NOMO-1 treated with dmso at 0.1 percent for 144 hours (cell line): ENCODE results near the gene KLC3.
"Not testable (repeated sequence)": the region's sequence is repeated elsewhere in the genome, so short reads cannot be mapped to it uniquely, and the experiment has no call there.

ENCODE experiments used
- DNase-seq: peaks from one replicate; lab custom pipeline; 2025; ENCODE audit not compliant: unreplicated experiment; lab: John Stamatoyannopoulos, UW

The KLC3 gene

DNA sequence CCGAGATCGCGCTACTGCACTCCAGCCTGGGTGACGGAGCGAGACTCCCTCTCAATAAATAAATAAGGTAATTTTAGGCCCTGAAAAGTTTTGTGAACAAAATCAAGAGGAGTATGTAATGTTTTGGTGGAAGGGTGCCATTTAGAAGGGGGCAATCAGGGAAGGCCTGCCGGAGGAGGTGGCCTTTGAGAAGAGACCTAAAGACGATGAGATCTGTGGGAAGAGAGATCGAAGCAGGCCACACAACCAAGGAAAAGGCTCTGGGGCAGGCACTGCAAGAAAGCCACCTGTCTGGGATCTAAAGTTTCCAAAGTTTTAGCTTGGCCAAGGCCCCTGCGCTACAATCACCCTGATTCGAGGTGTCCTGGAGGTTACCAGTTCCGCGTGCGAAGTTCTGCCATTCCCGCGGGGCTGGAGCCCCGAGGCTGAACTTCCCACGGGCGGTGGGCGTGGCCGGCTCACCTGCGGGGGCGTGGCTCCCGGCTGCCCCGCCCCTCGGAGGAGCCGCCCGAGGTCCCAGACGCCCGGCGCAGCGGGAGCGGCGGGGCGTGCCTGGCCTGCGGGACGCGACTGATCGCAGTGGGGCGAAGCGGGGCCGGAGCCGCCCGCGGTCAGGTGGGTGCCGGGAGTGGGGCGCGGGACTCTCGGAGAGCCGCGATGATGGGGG lies at the start of gene KLC3:
KLC3 (plus strand) TSS at position 519 of the 667 bp plus-strand sequence. CDS start 4,792 bp downstream, outside the sequence.
- DNase-seq: no peak

DNA sequence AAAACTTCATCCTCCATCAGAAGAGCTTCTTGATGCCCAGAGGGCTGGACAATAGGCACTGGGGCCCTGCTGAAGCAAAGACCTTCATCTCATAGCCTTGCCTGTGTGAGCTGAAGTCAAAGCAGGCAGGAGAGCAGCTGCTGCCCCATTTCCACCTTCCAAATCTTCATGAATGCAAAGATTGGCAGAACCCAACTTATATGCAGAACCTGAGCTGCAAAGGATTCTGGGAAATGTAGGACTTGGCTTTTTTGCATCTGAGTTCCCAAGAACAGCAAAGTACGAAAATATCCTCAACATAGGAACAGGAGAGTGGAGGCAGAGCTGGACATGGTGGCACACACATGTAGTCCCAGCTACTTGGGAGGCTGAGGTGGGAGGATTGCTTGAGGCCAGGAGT lies 48.7 kb upstream of the KLC3 start:
- DNase-seq: no peak

DNA sequence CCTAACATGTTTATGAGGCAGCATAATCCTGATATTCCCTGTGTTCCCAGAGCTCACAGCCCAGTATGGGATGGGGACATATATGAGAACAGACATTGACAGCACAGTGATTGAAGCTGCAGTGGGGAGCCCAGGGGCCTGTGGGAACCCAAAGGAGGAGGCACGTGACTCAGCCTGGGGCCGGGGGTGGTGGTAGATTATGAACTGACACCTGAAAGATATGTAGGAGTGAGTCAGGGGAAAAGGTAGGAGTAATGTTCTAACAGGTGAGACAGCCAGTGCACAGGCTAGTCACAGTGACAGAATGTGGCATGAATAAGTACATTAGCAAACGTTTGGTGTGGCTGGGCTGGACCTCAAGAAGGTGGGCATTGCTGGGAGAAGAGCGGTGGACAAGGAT lies 46.9 kb upstream of the KLC3 start:
- no peak for DNase-seq

DNA sequence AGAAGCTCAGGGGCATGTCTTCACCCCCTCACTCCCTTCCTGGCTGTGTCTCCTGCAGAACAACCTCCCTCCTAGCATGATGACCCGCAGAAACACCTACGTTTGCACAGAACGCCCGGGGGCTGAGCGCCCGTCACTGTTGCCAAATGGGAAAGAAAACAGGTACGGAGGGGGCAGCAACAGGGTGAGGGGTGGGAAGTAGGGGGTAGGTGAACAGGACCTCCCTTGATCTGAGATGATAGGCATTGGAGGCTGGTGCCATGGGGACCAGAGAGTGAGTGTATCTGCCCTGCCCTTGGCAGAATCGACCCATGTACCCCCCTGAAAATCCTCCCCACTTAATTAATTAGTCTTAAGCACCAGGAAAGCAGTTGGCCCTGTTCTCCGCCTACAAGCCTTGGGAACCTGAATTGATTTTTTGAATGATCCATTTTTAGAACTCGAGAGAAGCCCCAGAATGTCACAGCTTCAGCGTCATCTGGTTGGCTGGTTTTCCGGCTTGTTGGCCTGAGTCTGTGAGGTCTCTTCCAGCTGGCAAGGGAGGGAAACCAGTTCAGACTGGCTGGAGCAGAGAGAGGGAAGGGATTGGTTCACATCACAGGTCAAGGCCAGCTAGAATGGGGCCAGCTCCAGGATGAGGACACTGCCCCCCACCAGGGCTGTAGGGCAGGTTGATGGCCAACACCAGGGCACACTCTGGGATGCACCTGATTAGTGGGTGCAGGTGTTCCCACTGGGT lies 46.1 kb upstream of the KLC3 start:
- DNase-seq: no peak

DNA sequence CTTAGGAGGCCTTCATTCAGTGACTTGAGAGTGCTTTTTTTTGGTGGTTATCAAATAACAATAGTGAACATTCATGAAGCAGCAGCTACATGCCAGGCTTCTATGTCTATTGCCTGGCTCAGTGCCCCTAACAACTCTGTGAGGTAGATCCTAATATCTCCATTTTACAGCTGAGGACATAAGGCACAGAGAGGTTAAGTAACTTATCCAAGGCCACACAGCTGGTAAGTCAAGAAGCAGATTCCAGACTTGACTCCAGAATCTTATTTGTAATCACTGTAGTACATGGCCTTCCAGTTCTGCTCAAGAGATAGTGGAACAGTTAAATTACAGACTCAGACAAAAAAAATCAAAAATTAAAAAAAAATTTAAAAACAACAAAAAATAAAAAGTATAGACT lies 44.7 kb upstream of the KLC3 start:
- no peak for DNase-seq

DNA sequence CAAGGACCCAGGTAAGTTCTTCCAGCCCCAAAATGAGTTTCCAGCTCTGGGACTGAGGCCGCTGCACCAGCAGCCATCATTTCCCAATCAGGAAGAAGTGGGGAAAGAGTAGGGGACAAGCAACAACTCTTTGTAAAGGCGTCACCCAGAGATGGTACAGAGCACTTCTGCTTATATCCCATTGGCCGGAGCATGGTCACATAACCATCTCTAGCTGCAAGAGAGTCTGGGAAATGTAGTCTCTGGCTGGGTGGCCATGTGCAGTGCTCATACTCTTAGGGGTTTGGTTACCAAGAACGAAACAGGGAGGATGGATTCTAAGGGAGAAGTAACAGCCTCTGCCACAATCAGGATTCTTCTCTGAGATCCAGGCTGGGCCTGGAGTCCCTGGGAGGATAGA lies 44.2 kb upstream of the KLC3 start:
- DNase-seq: no peak

DNA sequence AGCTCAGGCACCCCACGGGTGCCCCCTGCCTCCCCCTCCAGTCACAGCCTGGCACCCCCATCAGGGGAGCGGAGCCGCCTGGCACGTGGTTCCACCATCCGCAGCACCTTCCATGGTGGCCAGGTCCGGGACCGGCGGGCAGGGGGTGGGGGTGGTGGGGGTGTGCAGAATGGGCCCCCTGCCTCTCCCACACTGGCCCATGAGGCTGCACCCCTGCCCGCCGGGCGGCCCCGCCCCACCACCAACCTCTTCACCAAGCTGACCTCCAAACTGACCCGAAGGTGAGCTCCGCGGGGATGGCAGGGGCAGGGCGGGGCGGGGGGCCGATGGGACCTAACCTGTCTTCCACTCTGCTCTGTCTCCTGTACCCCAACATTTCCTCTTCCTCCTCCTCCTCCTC lies 42.9 kb upstream of the KLC3 start:
- DNase-seq: no peak

DNA sequence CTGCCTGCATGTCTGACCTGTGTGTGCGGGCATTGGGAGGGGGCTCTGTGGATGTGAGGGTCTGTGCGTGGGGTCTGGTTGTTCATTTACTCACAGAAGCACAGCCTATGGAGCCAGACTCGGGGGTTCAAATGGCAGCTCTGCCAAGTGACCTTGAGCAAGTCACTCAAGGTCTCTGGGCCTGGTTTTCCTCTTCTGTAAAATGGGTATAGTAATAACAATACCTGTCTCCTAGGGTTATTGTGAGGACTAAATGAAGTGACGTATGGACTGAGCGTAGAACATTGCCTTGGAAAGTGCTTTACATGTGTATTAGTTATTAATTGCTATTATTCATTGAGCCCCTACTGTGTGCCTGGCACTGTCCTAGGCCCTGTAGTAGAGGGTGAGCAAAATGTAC lies 42.3 kb upstream of the KLC3 start:
- no peak for DNase-seq

DNA sequence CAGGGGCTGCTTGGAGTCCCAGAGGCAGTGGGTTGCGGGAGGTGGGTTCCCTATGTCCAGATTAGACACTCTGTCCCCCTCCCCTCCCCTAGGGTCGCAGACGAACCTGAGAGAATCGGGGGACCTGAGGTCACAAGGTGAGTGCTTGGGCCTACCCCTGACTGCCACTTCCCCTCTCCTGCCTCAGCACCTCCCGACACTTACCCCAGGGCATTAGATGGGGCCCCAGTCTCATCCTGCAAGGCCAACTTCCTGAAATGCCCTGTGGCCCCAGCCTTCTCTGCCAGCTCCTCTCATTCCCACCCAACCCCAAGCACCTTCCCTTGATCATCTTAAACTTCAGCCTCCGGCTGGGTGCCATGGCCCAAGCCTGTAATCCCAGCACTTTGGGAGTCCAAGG lies 40.8 kb upstream of the KLC3 start:
- no peak for DNase-seq

DNA sequence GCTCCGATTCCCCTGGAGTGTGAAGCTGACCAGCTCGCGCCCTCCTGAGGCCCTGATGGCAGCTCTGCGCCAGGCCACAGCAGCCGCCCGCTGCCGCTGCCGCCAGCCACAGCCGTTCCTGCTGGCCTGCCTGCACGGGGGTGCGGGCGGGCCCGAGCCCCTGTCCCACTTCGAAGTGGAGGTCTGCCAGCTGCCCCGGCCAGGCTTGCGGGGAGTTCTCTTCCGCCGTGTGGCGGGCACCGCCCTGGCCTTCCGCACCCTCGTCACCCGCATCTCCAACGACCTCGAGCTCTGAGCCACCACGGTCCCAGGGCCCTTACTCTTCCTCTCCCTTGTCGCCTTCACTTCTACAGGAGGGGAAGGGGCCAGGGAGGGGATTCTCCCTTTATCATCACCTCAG lies 38.1 kb upstream of the KLC3 start:
- no peak for DNase-seq

DNA sequence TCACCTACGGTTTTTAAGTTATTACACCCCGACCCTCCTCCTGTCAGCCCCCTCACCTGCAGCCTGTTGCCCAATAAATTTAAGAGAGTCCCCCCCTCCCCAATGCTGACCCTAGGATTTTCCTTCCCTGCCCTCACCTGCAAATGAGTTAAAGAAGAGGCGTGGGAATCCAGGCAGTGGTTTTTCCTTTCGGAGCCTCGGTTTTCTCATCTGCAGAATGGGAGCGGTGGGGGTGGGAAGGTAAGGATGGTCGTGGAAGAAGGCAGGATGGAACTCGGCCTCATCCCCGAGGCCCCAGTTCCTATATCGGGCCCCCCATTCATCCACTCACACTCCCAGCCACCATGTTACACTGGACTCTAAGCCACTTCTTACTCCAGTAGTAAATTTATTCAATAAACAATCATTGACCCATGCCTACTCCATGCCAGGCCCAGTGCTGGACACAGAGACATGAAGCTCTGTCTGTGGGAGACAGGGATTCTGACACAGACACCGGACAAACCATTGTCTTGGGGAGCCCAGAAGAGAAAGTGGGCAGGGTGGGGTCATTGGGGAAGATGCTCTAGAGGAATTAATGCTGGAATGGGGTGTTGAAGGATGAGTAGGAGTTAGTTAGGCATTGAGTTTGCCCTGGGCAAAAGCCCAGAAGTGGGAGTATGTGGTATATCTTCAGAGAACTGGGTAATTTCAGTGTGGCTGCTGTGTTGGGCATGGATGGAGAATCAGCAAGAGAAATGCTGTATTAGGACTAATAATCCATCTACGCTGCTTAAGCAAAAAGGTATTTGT lies 37.1 kb upstream of the KLC3 start:
- DNase-seq: no peak

DNA sequence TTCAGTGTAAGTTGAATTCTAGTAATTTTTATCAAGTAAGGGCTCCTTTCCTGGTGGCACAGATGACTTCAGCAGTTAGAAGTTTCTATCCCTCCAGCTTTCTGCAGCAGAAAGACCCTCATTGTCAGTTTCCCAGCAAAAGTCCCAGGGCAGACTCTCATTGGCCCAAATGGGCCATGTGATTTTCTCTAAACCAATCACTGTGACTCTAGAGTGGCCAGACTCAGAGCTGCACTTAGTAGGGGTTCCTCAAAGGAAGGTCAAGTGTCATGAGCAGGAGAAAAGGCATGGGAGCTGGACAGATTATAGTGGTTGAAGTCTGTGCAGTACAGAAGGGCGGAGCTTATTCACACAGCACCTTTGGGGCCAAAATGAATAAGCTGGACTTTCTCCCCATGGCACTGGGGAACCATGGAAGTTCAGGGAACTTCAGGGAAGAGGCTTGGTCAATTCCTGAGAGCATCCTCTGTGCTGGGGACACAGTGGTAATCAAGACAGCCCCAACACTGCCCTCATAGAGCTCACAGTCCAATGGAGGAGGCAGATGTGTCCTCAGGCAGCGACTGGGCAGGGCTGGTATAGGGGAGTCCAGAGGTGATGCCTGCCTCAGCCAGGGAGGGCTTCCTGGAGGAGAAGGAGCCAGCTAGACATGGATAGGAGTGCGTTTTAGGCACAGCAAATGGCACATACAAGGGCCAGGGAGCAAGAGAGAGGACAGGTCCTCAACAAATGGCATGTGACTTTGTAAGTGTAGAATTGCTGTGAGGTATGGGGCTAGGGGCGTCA lies 36.2 kb upstream of the KLC3 start:
- DNase-seq: no peak

DNA sequence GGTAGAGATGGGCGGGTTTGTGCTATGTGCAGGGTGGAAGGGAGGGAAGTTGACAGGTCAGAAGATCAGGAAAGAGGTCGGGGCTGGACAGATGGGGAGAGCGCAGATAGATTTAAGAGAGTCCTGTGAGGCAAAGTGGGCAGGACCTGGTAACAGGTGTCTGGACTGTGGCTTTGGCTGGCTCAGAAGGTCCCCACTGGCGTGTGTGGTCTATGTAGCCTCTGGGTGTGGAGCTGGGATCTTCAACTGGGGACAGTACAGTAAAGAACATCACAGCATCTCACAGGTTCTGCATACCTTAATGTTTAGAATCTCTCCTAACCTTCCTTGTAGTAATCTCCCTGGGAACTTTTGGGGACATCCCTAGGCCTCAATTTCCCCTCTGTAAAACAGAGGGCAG lies 35.5 kb upstream of the KLC3 start:
- DNase-seq: no peak

DNA sequence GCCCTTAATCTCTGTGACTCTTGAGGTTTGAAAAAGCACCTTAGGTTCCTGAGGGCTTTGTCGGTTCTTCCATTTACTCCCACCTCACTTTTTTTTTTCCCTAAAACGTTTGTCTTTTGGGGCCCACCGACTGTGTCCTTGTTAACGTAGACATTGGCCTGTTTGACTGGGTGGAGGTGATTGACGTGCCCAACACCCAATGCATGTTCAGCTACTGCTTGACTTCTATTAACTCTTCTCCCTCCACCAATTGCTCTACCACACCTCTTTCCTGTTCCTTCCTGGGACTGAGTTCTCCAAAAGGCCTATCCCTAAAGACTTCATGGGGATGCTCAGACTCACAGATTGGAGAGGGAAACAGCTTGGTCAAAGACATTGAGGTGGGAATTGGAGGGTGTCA lies 35.1 kb upstream of the KLC3 start:
- DNase-seq: no peak

DNA sequence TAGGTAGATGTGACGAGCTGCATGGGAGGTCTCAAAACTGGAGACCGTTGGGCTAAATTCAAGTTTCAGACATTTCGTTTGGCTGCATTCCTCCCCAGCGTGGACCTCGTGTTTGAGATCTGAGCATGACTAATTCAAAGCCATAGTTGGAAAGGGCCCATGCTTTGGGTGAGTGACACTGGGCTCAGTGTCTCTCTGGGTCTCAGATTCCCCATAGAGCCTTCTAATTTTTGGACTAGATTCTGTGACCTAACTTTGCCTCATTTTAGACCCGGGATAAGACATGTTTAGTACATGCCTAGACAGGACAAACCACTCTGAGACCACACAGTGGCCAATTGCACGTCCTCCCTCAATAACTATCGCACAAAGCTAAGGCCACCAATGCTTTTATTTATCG lies 34.5 kb upstream of the KLC3 start:
- DNase-seq: no peak

DNA sequence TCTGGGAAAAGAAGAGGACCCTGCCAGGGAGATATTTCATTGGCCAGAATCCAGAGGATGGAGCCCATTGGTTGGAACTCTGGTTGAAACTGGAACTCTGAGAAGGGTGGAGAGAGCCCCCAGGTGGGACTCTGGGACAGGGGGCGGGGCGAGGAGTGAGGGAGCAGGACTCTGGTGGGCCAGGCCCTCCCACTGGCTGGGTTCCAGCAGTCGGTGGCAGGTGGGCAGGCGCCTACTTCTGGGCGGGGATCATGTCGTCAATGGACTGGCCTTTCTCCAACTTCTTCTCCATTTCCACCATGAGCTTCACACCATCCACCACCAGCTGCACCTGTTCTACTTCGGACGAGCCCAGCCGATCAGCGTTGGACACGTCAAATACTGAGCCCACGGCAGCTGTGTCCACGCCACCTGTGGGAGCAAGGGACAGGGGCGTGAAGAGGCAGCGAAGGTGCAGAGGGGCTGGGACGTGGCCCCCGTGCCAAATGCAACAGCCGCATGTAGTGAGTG lies 34.0 kb upstream of the KLC3 start:
- no peak for DNase-seq

DNA sequence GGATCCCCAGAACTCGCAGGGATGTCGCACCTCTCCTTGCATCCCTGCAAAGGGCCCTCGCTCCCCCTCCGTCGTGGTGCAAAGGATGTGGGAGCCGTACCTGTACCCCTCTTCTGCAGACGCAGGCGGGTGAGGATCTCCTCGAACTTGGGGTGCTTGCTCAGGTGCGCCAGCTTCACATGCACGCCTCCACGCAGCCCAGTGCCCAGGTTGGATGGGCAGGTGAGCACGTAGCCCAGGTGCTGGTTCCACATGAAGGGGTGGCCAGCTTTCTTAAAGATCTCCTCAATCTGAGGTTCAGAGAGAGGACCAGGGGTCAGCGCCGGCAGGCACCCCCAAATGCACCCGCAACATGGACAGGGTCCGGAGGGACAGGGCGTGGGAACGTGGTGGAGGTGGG lies 33.2 kb upstream of the KLC3 start:
- DNase-seq: no peak

DNA sequence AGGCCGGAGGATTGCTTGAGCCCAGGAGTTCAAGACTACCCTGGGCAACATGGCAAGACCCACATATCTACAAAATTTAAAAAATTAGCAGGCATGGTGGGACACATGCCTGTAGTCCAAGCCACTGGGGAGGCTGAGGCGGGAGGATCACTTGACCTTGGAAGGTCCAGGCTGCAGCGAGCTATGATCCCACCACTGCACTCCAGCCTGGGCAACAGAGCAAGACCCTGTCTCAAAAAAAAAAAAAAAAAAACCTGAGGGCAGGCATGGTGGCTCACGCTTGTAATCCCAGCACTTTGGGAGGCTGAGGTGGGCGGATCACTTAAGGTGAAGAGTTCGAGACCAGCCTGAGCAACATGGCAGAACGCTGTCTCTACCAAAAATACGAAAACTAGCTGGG lies 31.2 kb upstream of the KLC3 start:
- DNase-seq: not testable (repeated sequence)

DNA sequence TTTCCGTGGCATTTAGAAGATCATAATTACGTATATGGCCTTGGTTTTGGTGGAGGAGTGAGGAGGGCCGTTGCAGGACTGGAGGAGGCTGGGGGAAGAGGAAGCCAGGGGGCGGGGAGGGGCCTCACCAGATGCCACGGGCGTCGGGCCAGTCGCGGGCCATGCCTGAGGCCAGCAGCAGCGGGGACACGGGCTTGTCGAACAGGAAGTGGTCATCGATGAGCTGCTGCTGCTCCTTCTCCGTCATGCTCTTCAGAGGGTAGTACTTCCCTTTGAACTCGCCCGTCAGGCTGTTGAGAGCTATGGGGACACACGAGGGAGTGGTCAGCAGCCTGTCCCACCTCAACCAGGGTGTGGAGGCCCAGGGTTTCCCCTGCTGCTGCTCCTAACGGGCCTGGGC lies 28.9 kb upstream of the KLC3 start:
- no peak for DNase-seq

DNA sequence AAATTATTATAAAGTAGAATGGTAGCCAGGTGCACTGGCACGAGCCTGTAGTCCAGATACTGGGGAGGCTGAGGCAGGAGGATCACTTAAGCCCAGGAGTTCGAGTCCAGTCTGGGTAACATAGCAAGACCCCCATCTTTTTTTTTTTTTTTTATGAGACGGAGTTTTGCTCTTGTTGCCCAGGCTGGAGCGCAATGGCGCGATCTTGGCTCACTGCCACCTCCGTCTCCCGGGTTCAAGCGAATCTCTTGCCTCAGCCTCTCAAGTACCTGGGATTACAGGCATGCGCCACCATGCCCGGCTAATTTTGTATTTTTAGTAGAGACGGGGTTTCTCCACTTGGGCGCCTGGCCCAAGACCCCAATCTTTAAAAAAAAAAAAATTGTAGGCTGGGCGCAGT lies 28.3 kb upstream of the KLC3 start:
- DNase-seq: not testable (repeated sequence)

DNA sequence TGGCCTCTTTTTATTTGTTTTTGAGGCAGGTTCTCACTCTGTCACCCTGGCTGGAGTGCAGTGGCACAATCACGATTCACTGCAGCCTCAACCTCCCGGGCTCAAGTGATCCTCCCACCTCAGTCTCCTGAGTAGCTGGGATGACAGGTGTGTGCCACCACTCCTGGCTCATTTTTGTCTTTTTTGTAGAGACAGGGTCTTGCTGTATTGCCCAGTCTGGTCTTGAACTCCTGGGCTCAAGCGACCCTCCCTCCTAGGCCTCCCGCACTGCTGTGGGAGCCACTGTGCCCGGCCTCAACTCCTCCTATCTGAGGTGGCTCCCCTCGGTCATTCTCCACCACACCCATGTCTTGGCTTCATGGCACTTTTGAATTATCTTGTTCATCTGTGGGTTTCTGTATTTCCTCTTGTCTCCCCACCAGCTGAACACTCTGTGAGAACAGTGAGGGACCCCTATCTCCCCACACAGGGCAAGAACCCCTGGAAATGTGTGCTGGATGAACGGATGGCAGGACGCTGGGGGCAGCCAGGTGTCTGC lies 25.8 kb upstream of the KLC3 start:
- DNase-seq: no peak
